Omental fat pad (tissue), 4 donors: ENCODE results near the gene RBM5. TPM values are rescaled to one million over a fixed set of nuclear protein-coding genes. Genes with fewer than 3 reads are reported as not detected.

Experiments
- ATAC-seq: fragments of 150-250 bp; one replicate; pipeline ENCODE4 v1.9.1; 2016; ENCODE audit warnings: mild to moderate bottlenecking, moderate library complexity; ENCODE audit not compliant: low FRiP score
- DNase-seq: peaks from one replicate; pipeline ENCODE4 v3.0.0-alpha.2; 2019; ENCODE audit warnings: low spot score
- total RNA-seq, 4 donors: library from RNA; depleted of rRNA; stranded (reverse); fragments of >200 nt; gene quantifications; one replicate each; pipeline ENCODE4 v1.1.0, GENCODE V29; 2016
- TF ChIP-seq, protein P1 (sequence below), 3 donors: fragments of 450-650 bp; IDR thresholded peaks; one replicate each; pipeline ENCODE4 v1.5.1; 2016 to 2017; ENCODE audit warnings: antibody characterized with exemption in 3 of 3, mild to moderate bottlenecking in 3 of 3, moderate library complexity in 2 of 3

Gene RBM5
- total RNA-seq, 4 donors from 2014 or later = 143 to 308 (median 190) TPM

DNA sequence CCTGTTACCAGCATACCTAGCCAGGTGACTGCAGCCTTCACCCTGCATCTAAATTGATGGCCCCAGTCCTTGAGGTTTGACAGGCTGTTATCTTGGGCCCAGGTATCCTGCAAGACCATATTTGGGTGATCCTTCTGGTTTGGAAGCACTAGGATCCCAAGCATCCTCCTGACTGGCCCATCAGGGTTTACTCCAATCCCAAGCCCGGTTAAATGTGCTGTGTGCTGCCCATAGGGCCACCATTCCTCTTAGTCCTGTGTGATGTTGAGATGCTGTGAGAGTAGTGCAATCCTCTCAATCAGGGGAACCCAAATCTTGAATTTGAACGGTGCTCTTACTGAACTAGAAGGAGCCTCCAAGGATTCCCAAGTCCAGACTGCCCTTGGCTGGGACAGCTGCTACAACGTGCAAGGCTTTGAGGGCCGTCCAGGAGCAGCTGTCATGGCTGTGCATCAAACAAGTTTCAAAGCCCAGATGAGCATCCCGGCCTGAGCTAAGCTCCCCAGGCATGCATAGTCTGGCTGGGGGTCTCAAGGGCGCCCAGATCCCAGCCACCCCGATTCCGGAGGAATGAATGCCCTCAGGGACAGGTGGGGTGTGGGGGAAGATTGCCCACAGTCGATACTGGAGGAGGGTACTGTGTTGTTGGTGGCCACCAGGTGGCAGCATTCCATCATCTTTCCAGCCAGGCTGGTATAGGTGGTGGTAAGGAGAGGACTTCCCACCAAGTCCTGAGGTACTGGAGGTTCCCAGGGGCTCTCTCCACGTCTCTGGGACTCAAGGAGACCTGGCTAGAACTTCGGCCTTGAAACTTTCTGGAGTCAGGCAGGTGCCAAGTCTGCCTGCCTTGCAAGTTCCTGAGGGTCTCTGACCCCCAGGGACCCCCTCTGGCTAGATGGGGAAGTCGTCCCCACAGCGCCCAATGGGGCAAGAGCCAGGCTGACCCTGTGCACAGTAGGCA is 32.6 kb downstream of the RBM5 start:
- peak; percentile 38 for DNase-seq
- TF ChIP-seq, protein P1, sequence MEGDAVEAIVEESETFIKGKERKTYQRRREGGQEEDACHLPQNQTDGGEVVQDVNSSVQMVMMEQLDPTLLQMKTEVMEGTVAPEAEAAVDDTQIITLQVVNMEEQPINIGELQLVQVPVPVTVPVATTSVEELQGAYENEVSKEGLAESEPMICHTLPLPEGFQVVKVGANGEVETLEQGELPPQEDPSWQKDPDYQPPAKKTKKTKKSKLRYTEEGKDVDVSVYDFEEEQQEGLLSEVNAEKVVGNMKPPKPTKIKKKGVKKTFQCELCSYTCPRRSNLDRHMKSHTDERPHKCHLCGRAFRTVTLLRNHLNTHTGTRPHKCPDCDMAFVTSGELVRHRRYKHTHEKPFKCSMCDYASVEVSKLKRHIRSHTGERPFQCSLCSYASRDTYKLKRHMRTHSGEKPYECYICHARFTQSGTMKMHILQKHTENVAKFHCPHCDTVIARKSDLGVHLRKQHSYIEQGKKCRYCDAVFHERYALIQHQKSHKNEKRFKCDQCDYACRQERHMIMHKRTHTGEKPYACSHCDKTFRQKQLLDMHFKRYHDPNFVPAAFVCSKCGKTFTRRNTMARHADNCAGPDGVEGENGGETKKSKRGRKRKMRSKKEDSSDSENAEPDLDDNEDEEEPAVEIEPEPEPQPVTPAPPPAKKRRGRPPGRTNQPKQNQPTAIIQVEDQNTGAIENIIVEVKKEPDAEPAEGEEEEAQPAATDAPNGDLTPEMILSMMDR (IDR thresholded peaks at IDR 0.05) = peak in 2 of 3 donors; percentile 39 to 90
- peak; percentile 81 for ATAC-seq

DNA sequence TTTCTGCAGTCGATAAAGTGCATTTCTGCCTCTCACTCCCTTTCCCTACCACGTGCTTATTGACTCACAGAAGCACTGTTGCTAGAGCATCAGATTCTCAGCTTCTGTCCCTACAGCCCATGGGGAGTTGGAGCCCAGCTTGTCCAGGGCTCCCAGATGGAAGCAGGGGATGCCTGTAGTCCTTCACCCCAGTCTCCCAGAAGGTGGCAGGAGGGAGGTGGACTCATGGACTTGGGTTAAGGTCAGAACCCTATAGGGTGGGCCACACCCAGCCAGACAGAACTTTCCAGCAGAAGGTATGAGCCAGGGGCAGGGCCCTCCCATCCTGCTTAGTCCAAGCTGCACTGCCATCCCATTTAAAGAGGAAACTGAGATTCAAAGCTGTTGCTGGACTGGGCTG is 33.4 kb downstream of the RBM5 start:
- ATAC-seq (no peak), DNase-seq (no peak)

DNA sequence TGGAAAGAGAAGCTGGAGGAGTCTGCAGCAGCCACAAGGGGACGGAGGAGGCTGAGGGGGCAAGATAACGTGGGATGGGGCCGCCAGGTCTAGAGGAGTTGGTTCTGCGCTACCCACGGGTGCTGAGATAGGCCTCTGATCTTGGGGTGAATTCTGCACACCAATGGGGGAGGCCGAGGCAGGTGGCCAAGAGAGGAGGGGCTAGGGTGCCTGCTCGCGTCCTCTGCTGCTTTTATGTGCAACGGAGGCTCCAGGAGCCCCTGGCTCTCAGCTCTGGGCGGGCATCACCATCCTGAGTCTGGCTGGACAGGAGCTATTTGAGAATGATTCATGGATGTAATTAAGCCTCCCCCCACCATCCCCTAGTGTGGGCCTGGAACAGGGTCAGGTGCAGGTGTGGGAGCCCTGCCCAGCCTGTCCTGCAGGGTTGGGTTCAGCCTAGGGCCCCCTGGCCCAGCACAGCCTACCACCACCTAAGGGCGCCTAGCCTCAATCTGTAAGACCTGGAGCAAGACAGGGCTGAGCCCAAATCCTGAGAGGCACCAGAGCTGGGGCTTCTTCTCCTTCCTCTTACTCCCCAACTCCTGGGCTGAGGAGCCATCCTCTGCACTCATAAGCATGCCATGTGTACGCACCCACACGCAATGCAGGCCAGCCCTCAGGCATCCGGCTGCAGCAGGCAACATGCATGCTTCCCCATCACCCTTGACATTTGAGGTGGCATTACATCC is 34.1 kb downstream of the RBM5 start:
- no peak for DNase-seq
- TF ChIP-seq, protein P1 (IDR thresholded peaks at IDR 0.05) = no peak
- no peak for ATAC-seq

More for the DNA sequence above, 33.4 kb downstream of the RBM5 start:
- TF ChIP-seq, protein P1 (IDR thresholded peaks at IDR 0.05) = no peak

DNA sequence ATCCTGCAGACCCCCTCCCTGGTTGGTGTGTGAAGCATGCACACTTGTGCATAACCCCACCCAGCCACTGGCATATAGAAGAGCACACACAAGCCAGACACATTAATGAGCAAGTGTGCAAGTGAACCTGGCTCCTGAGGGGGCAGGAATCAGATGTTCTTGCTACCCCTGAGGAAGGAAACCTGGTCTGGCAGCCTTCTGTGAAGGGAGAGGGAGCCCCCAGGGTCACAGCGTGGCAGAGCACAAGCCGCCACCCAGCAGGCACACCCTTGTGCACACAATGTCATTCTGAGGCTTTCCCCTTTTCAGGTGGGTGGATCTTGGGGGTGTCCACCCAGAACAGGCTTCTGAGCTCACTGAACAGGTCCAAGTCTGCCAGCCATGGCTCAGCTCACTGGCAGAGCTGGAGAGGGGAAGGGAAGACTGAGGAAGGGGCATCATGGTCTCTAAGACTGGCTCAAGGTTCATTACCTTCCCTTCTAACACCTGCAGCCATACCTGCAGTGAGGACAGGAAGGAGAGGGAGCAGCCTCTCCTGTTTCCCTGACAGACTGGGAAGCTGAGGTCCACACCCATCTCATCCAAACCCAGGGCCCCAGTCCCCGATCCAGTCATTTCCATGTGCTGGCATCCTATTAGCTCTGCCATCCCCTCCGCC is 34.8 kb downstream of the RBM5 start:
- TF ChIP-seq, protein P1 (IDR thresholded peaks at IDR 0.05) = no peak
- ATAC-seq = no peak
- no peak for DNase-seq

DNA sequence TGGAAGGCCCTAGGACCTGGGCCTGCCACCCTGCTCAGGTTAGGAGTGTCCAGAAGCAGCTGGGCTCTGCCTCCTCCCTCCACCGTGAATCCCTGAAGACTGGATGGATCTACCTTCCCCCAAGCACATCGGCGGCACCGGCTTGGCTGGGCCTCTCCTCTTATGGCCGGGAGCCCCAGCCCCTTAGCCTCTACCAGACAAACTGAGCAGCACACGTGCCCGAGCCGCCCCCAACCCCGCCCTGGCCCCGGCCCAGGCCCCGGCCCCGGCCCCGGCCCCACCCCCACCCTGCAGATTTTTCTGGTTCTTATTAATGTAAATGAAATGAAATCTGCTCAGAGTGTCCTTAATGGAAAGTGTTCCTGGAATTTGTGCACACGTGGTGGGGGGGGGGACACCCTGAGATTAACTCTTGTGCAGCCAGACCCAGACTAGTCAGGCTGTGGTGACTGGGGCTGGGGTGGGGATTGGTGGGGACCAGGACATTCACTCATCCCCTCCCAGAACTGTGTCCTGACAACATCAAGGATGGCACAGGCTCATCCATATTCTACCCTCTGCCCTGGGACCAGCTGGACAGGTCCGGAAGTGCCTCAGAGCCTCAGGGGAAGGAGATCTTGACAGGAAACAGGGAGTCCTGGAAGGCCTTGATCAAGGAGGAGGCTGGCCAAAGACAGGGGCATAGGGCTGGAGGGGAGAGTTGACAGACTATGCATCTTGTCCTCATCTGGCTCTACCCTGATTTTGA is 35.5 kb downstream of the RBM5 start:
- no peak for ATAC-seq
- DNase-seq = no peak
- TF ChIP-seq, protein P1 (IDR thresholded peaks at IDR 0.05) = no peak

DNA sequence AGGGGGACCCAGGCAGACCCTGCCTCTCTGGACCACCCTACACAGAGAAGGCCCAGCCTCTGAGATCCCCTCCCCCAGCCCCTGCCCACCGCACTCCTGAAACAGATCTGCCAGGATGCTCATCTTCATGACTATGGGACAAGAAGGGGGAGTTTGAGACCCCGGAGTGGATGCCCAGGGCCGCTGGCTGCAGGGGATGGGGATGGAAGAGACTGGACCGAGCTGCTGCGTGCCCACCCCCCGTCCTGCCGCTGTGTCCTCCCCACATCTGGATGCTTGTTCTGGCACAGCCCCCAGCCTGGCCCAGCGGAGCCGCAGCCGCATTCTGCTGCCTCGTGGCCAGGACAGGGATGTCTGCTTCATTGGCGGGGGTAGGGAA is 36.1 kb downstream of the RBM5 start:
- TF ChIP-seq, protein P1 (IDR thresholded peaks at IDR 0.05) = no peak
- no peak for ATAC-seq
- no peak for DNase-seq
